GM18909 (cell line): Measurements from ENCODE around the gene BAD.
"Not testable (repeated sequence)": the region's sequence is repeated elsewhere in the genome, so short reads cannot be mapped to it uniquely, and the experiment has no call there.

Experiments
- ATAC-seq: cut with Tn5 transposase; IDR thresholded peaks from one replicate; pipeline ENCODE4 v1.9.1; 2021; ENCODE audit warnings: mild to moderate bottlenecking; ENCODE audit not compliant: unreplicated experiment, poor library complexity

BAD gene

DNA sequence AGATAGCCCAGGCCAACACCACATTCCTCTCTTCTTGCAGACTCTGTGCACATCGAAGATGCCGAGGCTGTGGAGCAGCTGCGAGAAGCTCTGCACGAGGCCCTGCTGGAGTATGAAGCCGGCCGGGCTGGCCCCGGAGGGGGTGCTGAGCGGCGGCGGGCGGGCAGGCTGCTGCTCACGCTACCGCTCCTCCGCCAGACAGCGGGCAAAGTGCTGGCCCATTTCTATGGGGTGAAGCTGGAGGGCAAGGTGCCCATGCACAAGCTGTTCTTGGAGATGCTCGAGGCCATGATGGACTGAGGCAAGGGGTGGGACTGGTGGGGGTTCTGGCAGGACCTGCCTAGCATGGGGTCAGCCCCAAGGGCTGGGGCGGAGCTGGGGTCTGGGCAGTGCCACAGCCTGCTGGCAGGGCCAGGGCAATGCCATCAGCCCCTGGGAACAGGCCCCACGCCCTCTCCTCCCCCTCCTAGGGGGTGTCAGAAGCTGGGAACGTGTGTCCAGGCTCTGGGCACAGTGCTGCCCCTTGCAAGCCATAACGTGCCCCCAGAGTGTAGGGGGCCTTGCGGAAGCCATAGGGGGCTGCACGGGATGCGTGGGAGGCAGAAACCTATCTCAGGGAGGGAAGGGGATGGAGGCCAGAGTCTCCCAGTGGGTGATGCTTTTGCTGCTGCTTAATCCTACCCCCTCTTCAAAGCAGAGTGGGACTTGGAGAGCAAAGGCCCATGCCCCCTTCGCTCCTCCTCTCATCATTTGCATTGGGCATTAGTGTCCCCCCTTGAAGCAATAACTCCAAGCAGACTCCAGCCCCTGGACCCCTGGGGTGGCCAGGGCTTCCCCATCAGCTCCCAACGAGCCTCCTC is 31.4 kb upstream of the BAD start:
- not testable (repeated sequence) for ATAC-seq

DNA sequence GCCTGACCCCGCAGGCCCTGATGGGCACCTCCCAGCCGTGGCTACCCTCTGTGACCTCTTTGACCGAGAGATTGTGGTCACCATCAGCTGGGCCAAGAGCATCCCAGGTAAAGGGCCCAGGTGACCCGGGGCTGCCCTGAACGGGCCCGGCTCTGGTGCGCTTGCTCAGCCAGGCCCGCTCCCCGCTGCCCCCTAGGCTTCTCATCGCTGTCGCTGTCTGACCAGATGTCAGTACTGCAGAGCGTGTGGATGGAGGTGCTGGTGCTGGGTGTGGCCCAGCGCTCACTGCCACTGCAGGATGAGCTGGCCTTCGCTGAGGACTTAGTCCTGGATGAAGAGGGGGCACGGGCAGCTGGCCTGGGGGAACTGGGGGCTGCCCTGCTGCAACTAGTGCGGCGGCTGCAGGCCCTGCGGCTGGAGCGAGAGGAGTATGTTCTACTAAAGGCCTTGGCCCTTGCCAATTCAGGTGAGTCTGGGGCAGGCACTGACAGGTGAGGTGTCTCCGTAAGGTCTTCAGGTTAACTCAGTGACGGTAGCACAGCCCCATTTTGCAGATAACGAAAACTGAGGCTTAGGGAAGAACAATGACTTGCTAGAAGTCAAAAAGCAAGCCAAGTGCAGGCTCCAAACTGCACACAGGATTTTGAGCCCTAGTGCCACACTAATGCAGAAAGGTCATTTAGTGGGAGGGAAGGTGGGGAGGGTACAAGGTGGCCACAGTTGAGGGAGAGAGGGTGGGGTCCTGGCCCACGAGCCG is 30.5 kb upstream of the BAD start:
- no peak for ATAC-seq

DNA sequence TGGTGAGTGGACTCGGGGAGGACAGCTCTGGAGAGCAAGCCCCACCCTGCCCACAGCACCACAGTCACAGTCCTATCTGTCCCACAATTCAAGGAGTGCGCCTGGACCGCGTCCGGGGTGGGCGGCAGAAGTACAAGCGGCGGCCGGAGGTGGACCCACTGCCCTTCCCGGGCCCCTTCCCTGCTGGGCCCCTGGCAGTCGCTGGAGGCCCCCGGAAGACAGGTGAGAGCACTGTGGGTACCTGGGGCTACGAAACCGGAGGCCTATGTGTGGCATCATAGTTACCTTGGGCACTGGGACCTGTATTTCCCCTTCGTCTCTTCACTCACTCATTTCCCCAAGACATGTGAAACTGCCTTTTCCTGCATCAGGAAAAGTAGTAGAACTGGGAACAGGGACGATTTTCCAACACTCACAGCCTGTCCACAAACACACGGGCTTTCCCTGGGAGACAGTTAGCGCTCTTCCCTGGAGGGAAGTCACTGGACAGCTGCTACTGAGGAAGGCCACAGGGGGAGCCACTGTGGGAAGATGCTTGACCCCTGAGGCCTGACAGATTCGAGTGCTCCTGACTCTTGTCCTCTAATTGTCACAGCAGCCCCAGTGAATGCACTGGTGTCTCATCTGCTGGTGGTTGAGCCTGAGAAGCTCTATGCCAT is 29.8 kb upstream of the BAD start:
- ATAC-seq, result no peak

DNA sequence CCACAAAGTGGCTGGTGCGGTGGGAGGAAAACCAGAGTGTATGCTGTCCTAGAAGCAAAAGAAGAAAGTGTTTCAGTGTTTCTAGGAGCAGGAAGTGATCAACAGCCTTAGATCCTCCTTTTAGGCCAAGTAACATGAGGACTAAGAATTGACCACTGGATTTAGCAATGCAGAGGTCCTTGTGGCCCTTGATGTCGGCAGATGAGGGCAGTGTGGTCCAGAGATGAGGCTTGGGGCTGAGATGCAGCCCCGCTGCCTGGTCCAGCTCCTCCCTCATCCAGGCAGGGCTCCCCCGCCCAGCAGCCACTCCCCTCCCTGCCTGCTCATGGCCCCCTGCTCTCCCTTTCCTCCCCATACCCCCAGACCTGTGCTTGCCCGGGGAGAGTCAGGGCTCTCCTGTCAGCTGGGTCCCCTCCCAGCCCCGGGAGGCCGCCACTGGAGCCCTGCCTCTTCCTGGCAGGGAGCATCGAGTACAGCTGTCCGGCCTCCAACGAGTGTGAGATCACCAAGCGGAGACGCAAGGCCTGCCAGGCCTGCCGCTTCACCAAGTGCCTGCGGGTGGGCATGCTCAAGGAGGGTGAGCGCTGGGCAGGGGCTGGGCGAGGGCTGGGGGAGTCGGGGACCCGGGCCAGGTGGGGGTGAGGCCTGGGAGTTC is 29.2 kb upstream of the BAD start:
- ATAC-seq, result no peak

DNA sequence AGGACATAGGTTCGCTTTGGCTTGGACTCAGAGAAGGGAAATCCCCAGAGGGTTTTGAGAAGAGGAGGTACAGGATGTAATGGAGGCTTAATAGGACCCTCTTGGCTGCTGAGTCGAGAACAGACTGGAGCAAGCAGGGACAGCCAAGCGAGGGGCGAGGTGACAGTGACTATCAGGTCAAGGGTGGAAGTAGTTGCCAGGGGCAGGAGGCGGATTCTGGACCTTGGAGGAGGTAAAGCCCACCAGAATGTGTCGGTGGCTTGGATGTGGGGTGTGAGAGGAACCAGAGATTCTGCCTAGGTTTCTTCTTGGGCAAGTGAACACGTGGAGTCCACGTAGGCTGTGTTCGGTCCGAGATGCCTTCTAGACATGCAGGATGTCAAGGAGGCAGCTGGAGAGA is 28.5 kb upstream of the BAD start:
- ATAC-seq, result no peak

DNA sequence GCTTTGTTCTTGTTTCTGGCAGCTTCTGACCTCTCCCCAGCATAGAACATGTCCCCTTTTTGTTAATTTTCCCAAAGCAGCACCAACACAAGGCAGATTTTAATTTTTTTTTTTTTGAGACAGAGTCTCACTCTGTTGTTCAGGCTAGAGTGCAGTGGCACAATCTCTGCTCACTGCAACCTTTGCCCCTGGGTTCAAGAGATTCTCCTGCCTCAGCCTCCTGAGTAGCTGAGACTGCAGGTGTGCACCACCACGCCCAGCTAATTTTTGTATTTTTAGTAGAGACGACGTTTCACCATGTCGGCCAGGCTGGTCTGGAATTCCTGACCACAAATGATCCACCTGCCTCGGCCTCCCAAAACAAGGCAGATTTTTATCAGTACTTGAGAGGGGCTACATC is 23.3 kb upstream of the BAD start:
- ATAC-seq, result not testable (repeated sequence)

DNA sequence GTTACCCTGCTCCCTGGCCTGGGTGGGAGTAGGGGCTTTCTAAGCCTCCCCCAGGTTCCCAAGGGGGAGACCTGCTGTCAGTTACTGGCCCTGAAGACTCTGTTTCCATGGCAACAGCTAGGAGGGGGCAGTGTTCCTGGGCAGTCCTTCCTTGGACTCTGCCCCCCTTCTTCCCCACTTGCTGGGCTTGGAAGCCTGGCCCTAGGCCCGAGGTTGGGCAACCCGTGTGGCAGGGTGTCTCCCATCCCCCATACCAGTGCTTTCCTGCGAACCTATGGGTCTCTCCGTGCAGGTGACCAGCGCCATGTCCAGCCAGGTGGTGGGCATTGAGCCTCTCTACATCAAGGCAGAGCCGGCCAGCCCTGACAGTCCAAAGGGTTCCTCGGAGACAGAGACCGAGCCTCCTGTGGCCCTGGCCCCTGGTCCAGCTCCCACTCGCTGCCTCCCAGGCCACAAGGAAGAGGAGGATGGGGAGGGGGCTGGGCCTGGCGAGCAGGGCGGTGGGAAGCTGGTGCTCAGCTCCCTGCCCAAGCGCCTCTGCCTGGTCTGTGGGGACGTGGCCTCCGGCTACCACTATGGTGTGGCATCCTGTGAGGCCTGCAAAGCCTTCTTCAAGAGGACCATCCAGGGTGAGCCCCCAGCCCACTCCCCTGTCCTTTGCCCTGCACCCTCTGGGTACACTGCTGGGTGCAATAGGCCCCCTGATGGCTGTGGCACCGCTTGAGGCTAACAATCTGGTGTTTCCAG is 22.6 kb upstream of the BAD start:
- ATAC-seq, result no peak

DNA sequence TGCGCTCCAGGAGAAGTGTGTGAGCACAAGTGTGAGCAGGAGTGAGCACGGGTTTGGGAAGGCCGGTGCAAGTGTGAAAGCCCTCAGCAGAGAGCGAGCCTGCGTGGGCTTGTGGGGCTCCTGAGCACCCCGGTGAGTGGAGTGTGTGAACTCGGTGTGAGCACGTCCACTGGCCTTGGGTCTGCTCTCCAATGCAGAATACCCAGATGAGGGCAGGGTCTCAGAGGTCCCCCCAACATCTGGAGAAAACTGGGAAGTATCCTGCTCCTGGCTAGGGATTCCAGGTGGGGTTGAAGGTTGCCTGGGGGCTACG is 22.1 kb upstream of the BAD start:
- ATAC-seq, result no peak

DNA sequence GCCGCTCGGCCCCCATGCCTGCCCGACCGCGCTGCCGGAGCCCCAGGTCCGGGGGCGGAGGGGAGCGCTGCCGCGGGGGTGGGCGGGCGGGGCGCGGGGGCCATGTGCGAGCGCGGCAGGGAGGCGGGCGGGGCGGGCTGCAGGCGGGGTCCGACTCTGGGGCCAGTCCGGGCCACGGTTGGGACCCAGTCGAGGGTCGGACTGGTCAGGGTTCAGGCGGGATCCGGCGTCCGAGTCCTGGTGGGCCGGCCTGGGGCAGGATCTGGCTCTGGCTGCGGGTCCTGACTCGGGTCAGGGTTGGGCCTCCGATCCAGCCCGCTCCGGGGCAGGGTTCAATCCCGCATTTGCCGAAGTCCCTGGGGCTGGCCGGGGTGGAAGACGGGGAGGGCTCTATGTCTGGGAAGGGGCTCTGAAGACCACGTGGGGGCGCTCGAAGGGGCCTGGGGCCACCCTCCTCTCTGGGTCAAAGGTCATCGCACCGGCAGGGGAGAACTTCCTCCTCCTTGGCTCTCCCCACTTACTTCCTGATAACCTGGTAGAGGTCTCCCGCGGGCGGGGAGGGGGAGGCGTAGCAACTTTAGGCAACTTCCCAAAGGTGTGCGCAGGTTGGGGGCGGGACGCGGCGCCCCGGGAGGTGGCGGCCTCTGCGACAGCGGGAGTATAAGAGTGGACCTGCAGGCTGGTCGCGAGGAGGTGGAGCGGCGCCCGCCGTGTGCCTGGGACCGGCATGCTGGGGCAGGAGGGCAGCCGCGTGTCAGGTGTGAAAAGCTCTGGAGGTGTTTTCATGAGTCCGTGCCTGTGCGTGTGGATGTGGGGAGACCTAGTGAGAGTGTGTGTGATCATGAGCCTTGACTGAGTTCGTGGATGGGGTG is 21.5 kb upstream of the BAD start:
- peak; percentile 24 for ATAC-seq

DNA sequence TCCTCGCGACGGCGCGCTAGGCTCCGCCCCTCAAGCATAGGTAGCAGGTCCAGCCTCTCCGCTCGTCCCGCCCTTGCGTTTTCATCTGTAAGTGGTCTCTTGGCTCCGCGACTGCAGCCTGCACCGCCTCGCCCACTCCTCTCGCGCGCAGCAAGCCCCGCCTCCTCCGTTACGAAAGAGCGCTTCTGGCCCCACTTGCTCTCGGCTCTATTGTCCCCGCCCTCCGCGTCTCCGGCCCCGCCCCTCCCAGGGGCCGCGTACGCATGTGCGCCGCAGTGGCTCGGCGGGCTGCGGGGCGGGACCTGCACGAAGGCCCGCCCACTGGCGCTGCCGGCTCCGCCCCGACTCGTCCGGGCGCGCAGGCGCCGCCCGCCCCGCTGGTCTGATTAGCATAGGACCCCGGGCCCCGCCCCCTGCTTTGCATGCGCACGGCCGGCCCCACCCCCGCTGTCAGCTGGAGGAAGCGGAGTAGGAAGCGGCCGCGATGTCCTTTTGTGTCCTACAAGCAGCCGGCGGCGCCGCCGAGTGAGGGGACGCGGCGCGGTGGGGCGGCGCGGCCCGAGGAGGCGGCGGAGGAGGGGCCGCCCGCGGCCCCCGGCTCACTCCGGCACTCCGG is 20.7 kb upstream of the BAD start, which contains the start of gene ESRRA:
Gene ESRRA (plus strand): TSS at position 450 of the 616 bp plus-strand sequence. CDS start 1,656 bp downstream, outside the sequence.
- ATAC-seq, result peak; percentile 79

DNA sequence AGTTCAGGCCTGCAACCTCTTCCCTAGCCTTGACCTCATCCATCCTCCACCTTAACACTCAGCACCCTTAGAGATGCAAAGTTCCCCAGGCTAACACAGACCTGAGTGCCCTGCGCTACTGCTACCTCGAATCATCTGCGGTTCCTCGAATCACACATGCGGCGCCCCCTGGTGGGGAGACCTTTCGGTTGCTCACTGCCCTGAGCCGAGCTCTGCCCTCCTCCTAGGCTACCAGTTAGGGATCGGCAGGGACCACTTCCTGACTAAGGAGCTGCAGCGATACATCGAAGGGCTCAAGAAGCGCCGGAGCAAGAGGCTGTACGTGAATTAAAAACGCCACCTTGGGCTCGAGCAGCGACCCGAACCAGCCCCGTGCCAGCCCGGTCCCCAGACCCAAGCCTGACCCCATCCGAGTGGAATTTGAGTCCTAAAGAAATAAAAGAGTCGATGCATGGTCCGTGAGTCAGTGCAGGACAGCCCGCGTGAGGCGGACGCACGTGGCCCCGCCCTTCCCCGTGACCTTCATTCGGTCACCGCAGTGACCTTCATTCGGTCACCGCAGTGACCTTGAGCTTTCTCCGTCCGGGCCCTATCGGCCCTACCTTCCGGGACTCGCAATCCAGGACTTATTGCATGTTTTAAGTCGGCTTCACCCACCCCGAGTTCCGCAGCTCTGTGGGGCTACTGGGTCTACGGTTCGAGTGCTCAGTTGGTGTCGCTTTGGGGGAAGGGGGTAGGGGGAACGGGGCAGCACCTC is 20.0 kb upstream of the BAD start:
- ATAC-seq, result peak; percentile 34

DNA sequence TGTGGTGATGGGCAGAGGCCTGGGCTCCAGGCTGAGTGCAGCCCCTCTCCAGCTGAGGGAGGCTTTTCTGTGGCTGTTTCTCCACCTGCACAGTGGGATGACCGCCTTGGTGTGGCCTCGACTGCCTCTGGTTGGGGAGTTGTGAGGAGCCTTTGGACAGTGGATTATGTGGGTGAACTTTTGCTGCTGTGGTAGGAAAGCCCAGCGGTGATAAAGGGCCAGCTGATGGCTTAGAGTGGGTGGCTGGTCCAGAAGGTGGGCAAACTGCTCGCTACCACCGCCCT is 19.5 kb upstream of the BAD start:
- ATAC-seq, result no peak

DNA sequence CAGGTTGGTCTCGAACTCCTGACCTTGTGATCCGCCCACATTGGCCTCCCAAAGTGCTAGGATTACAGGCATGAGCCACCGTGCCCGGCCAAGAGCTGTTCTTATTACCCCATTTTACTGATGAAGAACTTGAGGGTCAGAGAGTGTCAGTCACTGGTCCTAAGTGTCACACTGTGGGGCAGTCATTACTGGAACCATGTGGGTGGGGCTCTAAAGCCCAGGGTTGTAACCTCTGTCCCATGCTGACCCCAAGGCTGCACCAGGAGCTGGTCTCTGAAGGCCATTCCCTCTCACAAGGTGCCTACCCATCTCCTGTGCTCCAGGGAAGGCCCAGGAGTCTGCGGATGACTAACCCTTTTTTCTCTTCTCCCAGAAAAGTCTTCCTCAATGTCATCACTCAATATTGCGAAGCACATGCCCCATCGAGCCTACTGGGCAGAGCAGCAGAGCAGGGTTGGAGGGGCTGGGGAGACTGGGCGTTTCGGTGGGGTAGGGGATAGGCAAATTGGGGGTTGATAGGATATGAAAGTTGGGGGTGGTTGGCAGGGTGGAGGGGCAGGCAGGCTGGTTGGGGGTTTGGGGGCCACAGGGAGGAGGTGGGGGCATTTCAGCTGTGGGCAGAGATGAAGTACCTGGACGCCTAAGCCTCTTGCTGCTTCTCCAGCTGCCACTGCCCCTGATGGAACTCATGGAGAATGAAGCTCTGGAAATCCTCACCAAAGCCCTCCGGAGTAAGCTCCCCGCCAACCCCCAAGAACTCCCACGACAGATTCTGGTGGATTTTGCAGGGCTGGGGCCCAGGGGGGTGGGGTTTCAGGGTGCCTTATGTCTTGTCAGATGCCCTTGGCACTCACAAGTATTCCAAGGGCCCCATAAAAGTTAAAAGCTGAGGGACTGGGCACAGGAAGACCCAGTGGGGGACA is 18.9 kb upstream of the BAD start:
- ATAC-seq, result no peak

DNA sequence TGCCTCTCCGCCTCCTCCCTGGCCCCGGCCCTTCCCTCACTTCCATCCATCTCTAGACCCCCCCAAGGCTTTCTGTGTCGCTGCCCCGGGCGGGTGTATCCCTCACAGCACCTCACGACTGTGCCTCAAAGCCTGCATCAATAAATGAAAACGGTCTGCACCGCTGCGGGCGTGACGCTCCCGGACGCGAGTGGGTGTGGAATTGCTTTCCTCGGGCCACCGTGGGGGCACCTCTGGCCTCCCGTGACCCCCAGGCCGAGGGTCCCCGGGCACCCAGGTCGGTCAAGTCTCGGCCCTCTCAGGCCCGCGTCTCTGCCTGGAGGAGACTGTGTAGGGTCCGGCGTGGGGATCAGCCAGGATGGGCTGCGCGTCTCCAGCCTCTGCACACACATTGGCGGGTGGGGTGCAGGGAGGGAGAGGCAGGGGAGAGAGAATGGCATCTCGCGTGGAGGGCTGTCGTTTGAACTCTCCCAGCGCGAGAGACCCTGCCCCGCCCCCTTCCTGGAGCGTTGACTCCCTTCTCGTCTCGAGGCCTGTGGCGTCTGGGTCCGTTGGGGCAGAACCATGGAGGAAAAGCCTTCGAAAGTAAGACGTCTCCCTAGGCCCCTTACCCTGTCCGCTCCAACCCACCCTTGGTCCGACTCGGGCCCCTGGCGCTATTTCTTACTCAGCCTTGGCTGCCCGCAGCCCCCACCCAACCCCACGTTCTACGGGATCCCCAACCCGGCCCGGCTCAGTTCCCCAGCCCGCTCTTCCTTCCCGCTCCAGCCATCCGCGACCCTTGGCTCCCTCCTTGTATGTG is 15.6 kb upstream of the BAD start, which contains the start of gene CATSPERZ:
Gene CATSPERZ (plus strand): TSS at position 512 of the 802 bp plus-strand sequence. CDS start 53 bp downstream, at position 565.
- no peak for ATAC-seq

DNA sequence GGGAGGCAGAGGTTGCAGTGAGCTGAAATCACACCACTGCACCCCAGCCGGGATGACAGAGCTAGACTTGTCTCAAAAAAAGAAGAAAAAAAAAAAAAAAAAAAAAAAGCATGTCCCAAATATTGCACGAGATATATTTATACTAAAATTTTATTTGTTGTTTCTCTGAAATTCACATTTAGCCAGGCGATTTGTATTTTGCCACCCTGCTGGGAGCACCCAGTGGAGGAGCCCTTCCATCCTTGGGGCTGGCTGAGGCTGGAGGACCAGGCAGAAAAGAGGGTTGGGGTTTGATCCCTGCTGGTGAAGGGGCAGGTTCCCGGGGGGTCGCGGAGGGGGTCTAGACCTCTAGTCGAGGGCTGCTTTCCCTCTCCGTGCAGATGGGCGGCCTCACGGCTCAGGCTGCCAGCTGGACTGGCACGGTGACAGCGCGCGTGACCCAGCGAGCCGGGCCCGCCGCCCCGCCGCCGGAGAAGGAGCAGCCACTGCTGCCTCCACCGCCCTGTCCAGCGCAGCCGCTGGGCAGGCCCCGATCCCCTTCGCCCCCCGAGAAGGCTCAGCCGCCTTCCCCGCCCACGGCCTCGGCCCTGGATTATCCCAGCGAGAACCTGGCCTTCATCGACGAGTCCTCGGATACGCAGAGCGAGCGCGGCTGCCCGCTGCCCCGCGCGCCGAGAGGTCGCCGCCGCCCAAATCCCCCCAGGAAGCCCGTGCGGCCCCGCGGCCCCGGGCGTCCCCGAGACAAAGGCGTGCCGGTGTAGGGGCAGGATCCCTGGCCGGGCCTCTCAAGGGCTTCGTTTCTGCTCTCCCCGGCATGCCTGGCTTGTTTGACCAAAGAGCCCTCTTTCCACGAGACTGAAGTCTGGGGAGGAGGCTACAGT is 14.7 kb upstream of the BAD start:
- ATAC-seq, result no peak
